Osteoblast (primary cell): ENCODE data around the gene STX8. TPM values are rescaled to one million over a fixed set of nuclear protein-coding genes. Genes with fewer than 3 reads are reported as not detected.
A peak's percentile ranks its signal among the peaks of the same experiment; 100 is the strongest.
"Not testable (repeated sequence)": the region's sequence is repeated elsewhere in the genome, so short reads cannot be mapped to it uniquely, and the experiment has no call there.

ENCODE experiments used
- DNase-seq: peaks from one replicate; pipeline ENCODE4 v3.0.0; 2011; ENCODE audit warnings: low spot score, mixed read lengths; ENCODE audit not compliant: insufficient read length; ENCODE audit errors: missing footprints
- H2AFZ ChIP-seq: 2 replicates; pipeline ENCODE4 v1.6.0; 2011; ENCODE audit warnings: mild to moderate bottlenecking, low read length
- H3K27ac ChIP-seq: 2 replicates; pipeline ENCODE4 v1.5.1; 2011; ENCODE audit warnings: mild to moderate bottlenecking, low read depth, low read length, moderate library complexity
- H3K27me3 ChIP-seq: 2 replicates; pipeline ENCODE4 v1.6.0; 2012; ENCODE audit warnings: mild to moderate bottlenecking, control low read depth, inconsistent platforms, low read length, moderate library complexity; ENCODE audit not compliant: insufficient read depth
- H3K36me3 ChIP-seq: 2 replicates; pipeline ENCODE4 v1.5.1; 2011; ENCODE audit warnings: mild to moderate bottlenecking, low read length, control low read depth, moderate library complexity; ENCODE audit not compliant: insufficient read depth
- H3K4me1 ChIP-seq: 2 replicates; pipeline ENCODE4 v1.5.1; 2011; ENCODE audit warnings: mild to moderate bottlenecking, low read length, control low read depth, moderate library complexity; ENCODE audit not compliant: insufficient read depth
- H3K4me2 ChIP-seq: 2 replicates; pipeline ENCODE4 v1.6.0; 2011; ENCODE audit warnings: mild to moderate bottlenecking, low read length; ENCODE audit not compliant: insufficient read depth
- H3K4me3 ChIP-seq: fragments of 200-600 bp; sonication (generic); 3 replicates; pipeline ENCODE4 v1.5.1; 2012; ENCODE audit warnings: mild to moderate bottlenecking, low read length, inconsistent platforms; ENCODE audit not compliant: insufficient read depth
- H3K79me2 ChIP-seq: 2 replicates; pipeline ENCODE4 v1.6.0; 2012; ENCODE audit warnings: mild to moderate bottlenecking, low read length, control low read depth, inconsistent platforms; ENCODE audit not compliant: insufficient read depth
- H3K9me3 ChIP-seq: 2 replicates; pipeline ENCODE4 v1.5.1; 2011; ENCODE audit warnings: low read depth, low read length, control low read depth
- H4K20me1 ChIP-seq: 2 replicates; pipeline ENCODE4 v1.6.0; 2012; ENCODE audit warnings: mild to moderate bottlenecking, low read length, control low read depth; ENCODE audit not compliant: insufficient read depth
- CTCF ChIP-seq: IDR thresholded peaks from 2 replicates; pipeline ENCODE4 v1.5.1; 2011; ENCODE audit warnings: mild to moderate bottlenecking, low read depth, low read length, moderate library complexity; ENCODE audit errors: extremely low read depth
- total RNA-seq: library from RNA; depleted of rRNA; stranded (reverse); fragments of >200 nt; gene quantifications from 2 replicates; pipeline ENCODE4 v1.2.3, GENCODE V29; 2012

STX8 gene
- total RNA-seq, 1 donor = 72.7 TPM

- no peaks in the 10 kb centered on the region for H4K20me1 ChIP-seq
- no peaks in the 10 kb centered on the region for H3K4me1 ChIP-seq
- H2AFZ ChIP-seq = no peak overlapping the region
- peak; percentile 36 for DNase-seq
- H3K27me3 ChIP-seq = no peaks in the 10 kb centered on the region
- H3K27ac ChIP-seq = no peak overlapping the region
- no peaks in the 10 kb centered on the region for H3K9me3 ChIP-seq
- no peak overlapping the region for H3K4me3 ChIP-seq
- H3K36me3 ChIP-seq = no peaks in the 10 kb centered on the region
- no peak for TF ChIP-seq CTCF
- H3K4me2 ChIP-seq = no peak overlapping the region
- H3K79me2 ChIP-seq = no peaks in the 10 kb centered on the region
Measured at GRCh38 chr17:9451934-9452333, 123.7 kb downstream of the STX8 start.

- not testable (repeated sequence) for H2AFZ ChIP-seq, H3K27me3 ChIP-seq, H4K20me1 ChIP-seq, H3K9me3 ChIP-seq, H3K27ac ChIP-seq, H3K4me2 ChIP-seq, H3K4me1 ChIP-seq, H3K79me2 ChIP-seq, DNase-seq, H3K36me3 ChIP-seq, H3K4me3 ChIP-seq
Measured at GRCh38 chr17:9447298-9447697, 128.3 kb downstream of the STX8 start.

- Histone ChIP-seq H3K27me3 (no peaks in the 10 kb centered on the region), H3K79me2 (no peaks in the 10 kb centered on the region), H3K27ac (no peak overlapping the region), H2AFZ (no peak overlapping the region), H3K9me3 (no peaks in the 10 kb centered on the region), H3K36me3 (no peaks in the 10 kb centered on the region), H3K4me1 (no peaks in the 10 kb centered on the region), H4K20me1 (no peaks in the 10 kb centered on the region), H3K4me3 (no peak overlapping the region), H3K4me2 (no peak overlapping the region)
- TF ChIP-seq CTCF = no peak
- no peak for DNase-seq
Measured at GRCh38 chr17:9446528-9446927, 129.1 kb downstream of the STX8 start.

GRCh38 chr17:9445424-9445823, 130.2 kb downstream of the STX8 start:
- Histone ChIP-seq H3K27me3 (no peaks in the 10 kb centered on the region), H3K4me3 (no peak overlapping the region), H3K79me2 (no peaks in the 10 kb centered on the region), H3K4me1 (no peaks in the 10 kb centered on the region), H3K36me3 (no peaks in the 10 kb centered on the region), H3K4me2 (no peak overlapping the region), H4K20me1 (no peaks in the 10 kb centered on the region), H3K27ac (no peak overlapping the region), H2AFZ (no peak overlapping the region), H3K9me3 (no peaks in the 10 kb centered on the region)
- DNase-seq = no peak
- no peak for TF ChIP-seq CTCF

GRCh38 chr17:9444687-9445086, 130.9 kb downstream of the STX8 start:
- no peaks in the 10 kb centered on the region for H3K4me1 ChIP-seq
- no peaks in the 10 kb centered on the region for H3K9me3 ChIP-seq
- no peak overlapping the region for H3K27ac ChIP-seq
- no peaks in the 10 kb centered on the region for H3K36me3 ChIP-seq
- H3K4me2 ChIP-seq = no peak overlapping the region
- no peak overlapping the region for H2AFZ ChIP-seq
- DNase-seq = no peak
- H3K79me2 ChIP-seq = no peaks in the 10 kb centered on the region
- no peaks in the 10 kb centered on the region for H3K27me3 ChIP-seq
- no peak overlapping the region for H3K4me3 ChIP-seq
- no peak for TF ChIP-seq CTCF
- no peaks in the 10 kb centered on the region for H4K20me1 ChIP-seq
